Tibial nerve (tissue), 3 donors: ENCODE results near the gene GOLGA6L10.
"Not testable (repeated sequence)": the region's sequence is repeated elsewhere in the genome, so short reads cannot be mapped to it uniquely, and the experiment has no call there.

ENCODE experiments used
- POLR2A ChIP-seq, 2 donors: fragments of 450-650 bp; IDR thresholded peaks; one replicate each; pipeline ENCODE4 v1.6.1; 2017; ENCODE audit warnings: antibody characterized with exemption in 2 of 2, mild to moderate bottlenecking in 2 of 2, moderate library complexity in 2 of 2
- TF ChIP-seq, protein P1 (sequence below), 5 experiments: fragments of 200-600 bp in 3 of 5; fragments of 450-650 bp in 2 of 5; sonication (generic) in 3 of 5; IDR thresholded peaks; one replicate each; pipeline ENCODE4 v1.5.1; 2016 to 2019; ENCODE audit warnings: antibody characterized with exemption in 5 of 5, mild to moderate bottlenecking in 3 of 5, moderate library complexity in 2 of 5

DNA sequence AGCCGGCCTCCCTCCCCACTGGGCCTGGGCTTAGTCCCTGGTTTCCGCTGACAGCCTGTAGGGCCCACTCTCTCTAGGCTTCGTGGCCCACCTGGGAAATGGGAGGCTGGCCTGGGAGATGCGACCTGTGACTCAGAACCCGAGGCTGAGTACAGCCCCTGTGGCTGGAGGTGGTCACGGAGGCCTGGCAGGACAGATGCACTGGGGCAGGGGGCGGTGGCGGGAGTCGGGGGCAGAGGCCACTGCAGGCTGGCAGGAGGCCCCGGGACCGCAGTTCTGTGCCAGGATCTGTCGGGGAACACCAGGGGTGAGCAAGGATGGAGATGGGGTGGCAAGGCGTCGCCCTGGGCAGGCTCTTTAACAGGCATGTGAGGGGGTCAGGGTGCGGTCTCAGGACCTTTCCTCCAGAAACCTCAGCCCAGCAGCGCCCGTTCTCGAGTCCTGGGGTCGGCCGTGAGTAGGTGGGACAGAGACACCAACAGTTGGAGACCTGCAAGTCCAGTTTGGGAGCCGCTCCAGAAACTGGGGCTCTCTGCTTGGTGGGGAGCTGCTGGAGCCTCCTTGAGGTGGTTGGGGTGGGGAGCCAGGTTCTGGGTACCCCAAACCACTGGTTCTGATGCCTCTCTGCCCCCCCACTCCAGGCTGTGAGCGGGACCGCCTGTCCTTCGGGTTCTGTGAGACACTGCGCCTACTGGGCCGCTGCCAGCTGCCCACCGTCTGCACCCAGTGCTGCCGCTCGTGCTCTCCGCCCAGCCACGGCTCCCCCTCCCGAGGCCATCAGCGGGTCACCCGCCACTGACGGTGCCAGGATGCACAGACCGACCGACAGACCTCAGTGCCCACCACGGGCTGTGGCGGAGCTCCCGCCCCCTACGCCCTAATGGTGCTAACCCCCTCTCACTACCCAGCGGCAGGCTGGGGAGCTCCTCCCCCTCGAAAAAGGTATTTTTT is 15.4 kb downstream of the GOLGA6L10 start:
- TF ChIP-seq, protein P1, sequence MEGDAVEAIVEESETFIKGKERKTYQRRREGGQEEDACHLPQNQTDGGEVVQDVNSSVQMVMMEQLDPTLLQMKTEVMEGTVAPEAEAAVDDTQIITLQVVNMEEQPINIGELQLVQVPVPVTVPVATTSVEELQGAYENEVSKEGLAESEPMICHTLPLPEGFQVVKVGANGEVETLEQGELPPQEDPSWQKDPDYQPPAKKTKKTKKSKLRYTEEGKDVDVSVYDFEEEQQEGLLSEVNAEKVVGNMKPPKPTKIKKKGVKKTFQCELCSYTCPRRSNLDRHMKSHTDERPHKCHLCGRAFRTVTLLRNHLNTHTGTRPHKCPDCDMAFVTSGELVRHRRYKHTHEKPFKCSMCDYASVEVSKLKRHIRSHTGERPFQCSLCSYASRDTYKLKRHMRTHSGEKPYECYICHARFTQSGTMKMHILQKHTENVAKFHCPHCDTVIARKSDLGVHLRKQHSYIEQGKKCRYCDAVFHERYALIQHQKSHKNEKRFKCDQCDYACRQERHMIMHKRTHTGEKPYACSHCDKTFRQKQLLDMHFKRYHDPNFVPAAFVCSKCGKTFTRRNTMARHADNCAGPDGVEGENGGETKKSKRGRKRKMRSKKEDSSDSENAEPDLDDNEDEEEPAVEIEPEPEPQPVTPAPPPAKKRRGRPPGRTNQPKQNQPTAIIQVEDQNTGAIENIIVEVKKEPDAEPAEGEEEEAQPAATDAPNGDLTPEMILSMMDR (IDR thresholded peaks at IDR 0.05), result not testable (repeated sequence)
- TF ChIP-seq POLR2A (IDR thresholded peaks at IDR 0.05), result not testable (repeated sequence)
